Testis (tissue), 3 donors: ENCODE data around the gene AQP9. TPM values are rescaled to one million over a fixed set of nuclear protein-coding genes. Genes with fewer than 3 reads are reported as not detected.

ENCODE experiments used
- DNase-seq: peaks from one replicate; pipeline ENCODE4 v3.0.0-alpha.2; 2019
- H3K27ac ChIP-seq, 2 donors: fragments of 200-600 bp; sonication (generic); one replicate each; pipeline ENCODE4 v1.5.1; 2019
- H3K27me3 ChIP-seq: fragments of 200-600 bp; sonication (generic); one replicate; pipeline ENCODE4 v1.5.1; 2019
- H3K36me3 ChIP-seq: fragments of 200-600 bp; sonication (generic); one replicate; pipeline ENCODE4 v1.5.1; 2017; ENCODE audit warnings: low read depth; ENCODE audit errors: missing control alignments
- H3K4me1 ChIP-seq: fragments of 200-600 bp; sonication (generic); one replicate; pipeline ENCODE4 v1.5.1; 2019
- H3K4me3 ChIP-seq, 2 donors: fragments of 200-600 bp; sonication (generic); one replicate each; pipeline ENCODE4 v1.5.1; 2017 to 2019
- H3K9me3 ChIP-seq: fragments of 200-600 bp; sonication (generic); one replicate; pipeline ENCODE4 v1.5.1; 2017
- CTCF ChIP-seq, 3 experiments: fragments of 450-650 bp in 2 of 3; fragments of 200-600 bp in 1 of 3; sonication (generic) in 1 of 3; IDR thresholded peaks; one replicate each; pipeline ENCODE4 v1.5.1; 2016 to 2019; ENCODE audit warnings: antibody characterized with exemption in 3 of 3, mild to moderate bottlenecking in 2 of 3, moderate library complexity in 1 of 3
- POLR2A ChIP-seq: fragments of 450-650 bp; IDR thresholded peaks from one replicate; pipeline ENCODE4 v1.6.1; 2017; ENCODE audit warnings: antibody characterized with exemption, mild to moderate bottlenecking, moderate library complexity
- WGBS, 2 donors: methylation state at CpG; one replicate each; pipeline ENCODE4 v1.1.5; 2018; 5-methylcytosine and 5-hydroxymethylcytosine counted together
- intact Hi-C: fragments of 100-400 bp; cut with DNase I; formaldehyde crosslinking; loops from one replicate; pipeline ENCODE4 v1.15.1; 2023; ENCODE audit warnings: low total_unique reads
- polyA plus RNA-seq: library from polyadenylated mRNA; stranded (reverse); fragments of 350-450 nt; fragmentation: Illumina TruSeq; extraction: RNeasy Lipid Tissue Mini Kit (QIAGEN cat#74804); gene quantifications from one replicate; pipeline ENCODE4 v1.2.3, GENCODE V29; 2014; ENCODE audit warnings: low read depth, low replicate concordance; ENCODE audit not compliant: insufficient read depth
- total RNA-seq, 2 donors: library from RNA; depleted of rRNA; stranded (reverse); fragments of >200 nt; gene quantifications; one replicate each; pipeline ENCODE4 v1.2.3, GENCODE V29; 2016

AQP9 gene
- total and polyA plus RNA-seq, 3 donors from 2014 or later, result 0.16 to 3.1 TPM; not detected in 1

GRCh38 chr15:58179206-58179605, 41.0 kb downstream of the AQP9 start:
- WGBS, 2 donors, result 96 to 97% methylated on average over 7 of the region's 7 CpGs
- Histone ChIP-seq H3K36me3 (no peaks in the 10 kb centered on the region), H3K9me3 (no peaks in the 10 kb centered on the region), H3K27ac (no peak overlapping the region), H3K27me3 (no peaks in the 10 kb centered on the region), H3K4me1 (no peaks in the 10 kb centered on the region), H3K4me3 (no peak overlapping the region)
- no peak for TF ChIP-seq CTCF (IDR thresholded peaks at IDR 0.05)
- no peak for TF ChIP-seq POLR2A
- intact Hi-C loops, result no loop called here
- no peak for DNase-seq

- H3K36me3 ChIP-seq, result no peaks in the 10 kb centered on the region
- no peaks in the 10 kb centered on the region for H3K27me3 ChIP-seq
- TF ChIP-seq POLR2A (no peak), CTCF (IDR thresholded peaks at IDR 0.05) (no peak)
- no peak for DNase-seq
- intact Hi-C loops, result no loop called here
- WGBS, 2 donors, result 72 to 73% methylated on average over 8 of the region's 8 CpGs
- H3K4me1 ChIP-seq, result no peaks in the 10 kb centered on the region
- no peak overlapping the region for H3K27ac ChIP-seq
- no peak overlapping the region for H3K4me3 ChIP-seq
- H3K9me3 ChIP-seq, result no peaks in the 10 kb centered on the region
Measured at GRCh38 chr15:58179741-58180381, 41.7 kb downstream of the AQP9 start.

GRCh38 chr15:58182460-58183163, 44.4 kb downstream of the AQP9 start:
- Histone ChIP-seq H3K36me3 (no peaks in the 10 kb centered on the region), H3K27me3 (no peaks in the 10 kb centered on the region), H3K9me3 (no peaks in the 10 kb centered on the region), H3K27ac (no peak overlapping the region), H3K4me3 (no peak overlapping the region), H3K4me1 (no peaks in the 10 kb centered on the region)
- intact Hi-C loops, result no loop called here
- peak; percentile 55 for DNase-seq
- WGBS, 2 donors, result 19 to 35% methylated on average over 9 of the region's 9 CpGs
- TF ChIP-seq POLR2A (no peak), CTCF (IDR thresholded peaks at IDR 0.05) (peak in 2 of 3 experiments; percentile 38 to 58)

GRCh38 chr15:58185439-58185838, 47.3 kb downstream of the AQP9 start:
- no peak for TF ChIP-seq POLR2A
- TF ChIP-seq CTCF (IDR thresholded peaks at IDR 0.05), result no peak
- H3K27me3 ChIP-seq, result no peaks in the 10 kb centered on the region
- H3K36me3 ChIP-seq, result no peaks in the 10 kb centered on the region
- H3K4me3 ChIP-seq, result no peak overlapping the region
- no peaks in the 10 kb centered on the region for H3K4me1 ChIP-seq
- intact Hi-C loops, result no loop called here
- H3K9me3 ChIP-seq, result no peaks in the 10 kb centered on the region
- no peak overlapping the region for H3K27ac ChIP-seq
- no peak for DNase-seq
- WGBS, 2 donors, result 75 to 83% methylated on average over 1 of the region's 1 CpG
